CD1c-positive myeloid dendritic cell (primary cell): ENCODE results near the gene ANGPTL2.

ENCODE experiments used
- DNase-seq: peaks from one replicate; pipeline ENCODE4 v3.0.0-alpha.2; 2016; ENCODE audit errors: extremely low spot score

ANGPTL2 gene

GRCh38 chr9:127049581-127049980 is 72.9 kb downstream of the ANGPTL2 start:
- no peak for DNase-seq

GRCh38 chr9:127049044-127049443 is 73.4 kb downstream of the ANGPTL2 start:
- peak; percentile 72 for DNase-seq

GRCh38 chr9:127047971-127048370 is 74.5 kb downstream of the ANGPTL2 start:
- DNase-seq, result no peak

GRCh38 chr9:127045148-127045547 is 77.3 kb downstream of the ANGPTL2 start:
- DNase-seq, result no peak

- no peak for DNase-seq
Measured at GRCh38 chr9:127039492-127039891, 82.9 kb downstream of the ANGPTL2 start.

- DNase-seq, result no peak
Measured at GRCh38 chr9:127038531-127038930, 83.9 kb downstream of the ANGPTL2 start.
